GM12801 (cell line): ENCODE data around the gene FBXO10.

ENCODE experiments used
- TF ChIP-seq, protein P1 (sequence below): IDR thresholded peaks from one replicate; pipeline ENCODE4 v1.5.1; 2011; ENCODE audit warnings: control low read depth; ENCODE audit not compliant: insufficient read length; ENCODE audit errors: extremely low read depth

FBXO10 gene

DNA sequence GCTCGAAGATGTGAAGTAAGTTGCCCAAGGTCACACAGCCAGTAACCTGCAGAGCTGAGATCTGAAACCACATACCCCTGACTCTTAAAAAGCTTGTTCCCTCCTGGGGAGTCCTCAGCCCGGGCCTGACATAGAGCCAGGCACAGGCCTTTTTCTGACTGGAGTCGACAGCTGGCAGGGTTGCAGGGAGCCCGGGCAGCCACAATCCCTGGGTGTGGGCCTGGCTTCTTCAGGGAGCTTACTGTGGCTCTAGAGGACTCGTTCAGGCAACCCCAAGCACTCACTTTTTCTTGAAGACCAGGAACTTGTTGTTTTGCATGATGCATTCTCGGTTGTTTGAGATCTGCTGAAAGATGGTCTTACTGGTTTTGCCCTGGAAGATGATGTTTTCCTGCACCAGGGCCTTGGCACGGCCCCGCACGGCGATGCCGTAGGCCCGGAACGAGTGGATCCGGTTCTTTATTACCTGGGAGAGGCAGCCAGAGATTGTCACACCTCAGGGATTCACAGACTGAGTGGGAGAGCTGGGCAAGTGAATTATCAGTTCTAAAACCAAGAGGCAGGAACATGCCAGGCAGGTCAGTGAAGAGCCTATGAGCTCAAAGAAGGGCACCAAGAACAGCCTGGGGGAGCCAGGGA, 60.4 kb downstream of the FBXO10 start:
- TF ChIP-seq, protein P1, sequence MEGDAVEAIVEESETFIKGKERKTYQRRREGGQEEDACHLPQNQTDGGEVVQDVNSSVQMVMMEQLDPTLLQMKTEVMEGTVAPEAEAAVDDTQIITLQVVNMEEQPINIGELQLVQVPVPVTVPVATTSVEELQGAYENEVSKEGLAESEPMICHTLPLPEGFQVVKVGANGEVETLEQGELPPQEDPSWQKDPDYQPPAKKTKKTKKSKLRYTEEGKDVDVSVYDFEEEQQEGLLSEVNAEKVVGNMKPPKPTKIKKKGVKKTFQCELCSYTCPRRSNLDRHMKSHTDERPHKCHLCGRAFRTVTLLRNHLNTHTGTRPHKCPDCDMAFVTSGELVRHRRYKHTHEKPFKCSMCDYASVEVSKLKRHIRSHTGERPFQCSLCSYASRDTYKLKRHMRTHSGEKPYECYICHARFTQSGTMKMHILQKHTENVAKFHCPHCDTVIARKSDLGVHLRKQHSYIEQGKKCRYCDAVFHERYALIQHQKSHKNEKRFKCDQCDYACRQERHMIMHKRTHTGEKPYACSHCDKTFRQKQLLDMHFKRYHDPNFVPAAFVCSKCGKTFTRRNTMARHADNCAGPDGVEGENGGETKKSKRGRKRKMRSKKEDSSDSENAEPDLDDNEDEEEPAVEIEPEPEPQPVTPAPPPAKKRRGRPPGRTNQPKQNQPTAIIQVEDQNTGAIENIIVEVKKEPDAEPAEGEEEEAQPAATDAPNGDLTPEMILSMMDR, result no peak

DNA sequence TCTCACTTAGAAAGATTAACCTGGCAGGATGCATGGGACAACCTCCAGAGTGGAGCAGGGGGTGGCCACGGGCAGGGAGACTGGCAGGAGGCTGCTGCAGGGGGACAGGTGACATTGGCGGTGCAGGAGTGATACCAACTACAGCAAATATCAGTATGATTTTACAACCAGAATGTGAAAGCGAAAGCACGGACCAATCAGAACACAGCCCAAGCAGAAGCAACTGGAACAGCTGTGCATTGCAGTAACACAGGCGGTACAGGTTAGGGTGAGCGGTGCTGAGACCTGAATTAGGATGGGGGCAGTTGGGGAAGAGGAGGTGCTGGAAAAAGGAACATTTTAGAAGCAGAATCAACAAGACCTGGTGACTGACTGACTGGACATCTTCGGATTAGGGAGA, 61.2 kb downstream of the FBXO10 start:
- TF ChIP-seq, protein P1, result no peak

DNA sequence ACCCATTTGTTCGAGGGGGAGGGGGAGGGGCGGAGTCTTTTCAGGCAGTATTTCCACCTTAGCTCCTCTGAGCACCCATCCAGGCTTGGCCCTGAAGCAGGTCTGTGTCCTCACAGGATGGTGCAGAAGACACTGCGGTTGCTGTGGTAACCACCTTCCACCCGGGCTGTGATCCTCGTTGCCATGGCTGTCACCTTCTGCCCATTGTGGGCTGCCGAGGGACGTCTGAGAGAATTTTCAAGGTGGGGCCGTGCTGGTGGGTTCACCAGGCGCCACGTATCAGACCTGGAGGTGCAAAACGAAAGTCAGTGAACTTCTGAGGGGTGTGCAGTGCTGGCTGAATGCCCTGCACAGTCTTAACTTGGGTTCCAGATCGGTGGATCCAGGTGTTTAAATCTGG, 63.7 kb downstream of the FBXO10 start:
- TF ChIP-seq, protein P1, result no peak

DNA sequence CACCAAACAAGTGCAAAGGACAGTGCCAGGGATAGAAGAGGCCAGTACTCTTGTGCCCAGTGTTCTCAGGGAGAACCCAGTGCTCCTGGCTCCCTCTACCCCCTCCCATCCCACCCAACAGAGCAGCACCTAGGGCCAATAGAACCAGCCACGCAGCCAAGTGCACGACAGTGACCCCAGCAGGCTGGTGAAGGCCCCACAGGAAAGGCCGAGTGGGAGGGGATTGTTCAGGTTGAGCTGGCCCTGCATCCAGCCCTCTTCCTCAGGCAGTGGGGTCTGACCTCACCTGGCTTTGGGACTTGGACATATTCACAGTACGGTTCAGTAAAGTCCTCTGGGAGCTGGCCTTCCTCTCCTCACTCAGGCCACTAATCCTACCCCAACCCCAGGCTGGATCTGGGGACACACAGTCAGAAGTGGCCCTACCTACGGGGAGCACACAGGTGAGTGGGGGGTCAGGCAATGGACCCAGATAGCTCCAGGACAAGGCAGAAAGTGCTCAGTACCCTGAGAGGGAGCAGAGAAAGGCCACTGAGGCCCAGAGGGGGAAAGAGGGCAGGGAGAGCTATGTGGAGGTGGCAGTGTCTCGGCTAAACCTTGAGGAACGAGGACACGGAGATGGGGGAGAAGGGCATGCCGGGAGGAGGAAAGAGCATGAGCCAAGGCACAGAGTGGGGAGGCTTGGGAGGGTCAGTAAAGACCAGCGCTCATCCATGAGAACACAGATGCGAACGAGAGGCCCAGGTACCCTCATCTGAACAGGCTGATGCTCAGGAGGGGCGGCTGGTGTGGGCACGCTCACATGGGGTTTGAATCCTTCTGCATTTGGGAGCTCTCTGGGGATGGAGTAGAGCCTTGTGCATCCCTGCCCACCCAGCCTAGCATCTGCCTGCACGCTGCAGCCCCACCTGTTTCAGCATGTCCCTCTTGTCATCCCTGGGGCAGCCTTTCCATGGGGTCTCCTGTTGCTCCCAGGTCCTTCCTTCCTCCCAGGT, 64.9 kb downstream of the FBXO10 start:
- TF ChIP-seq, protein P1, result no peak

DNA sequence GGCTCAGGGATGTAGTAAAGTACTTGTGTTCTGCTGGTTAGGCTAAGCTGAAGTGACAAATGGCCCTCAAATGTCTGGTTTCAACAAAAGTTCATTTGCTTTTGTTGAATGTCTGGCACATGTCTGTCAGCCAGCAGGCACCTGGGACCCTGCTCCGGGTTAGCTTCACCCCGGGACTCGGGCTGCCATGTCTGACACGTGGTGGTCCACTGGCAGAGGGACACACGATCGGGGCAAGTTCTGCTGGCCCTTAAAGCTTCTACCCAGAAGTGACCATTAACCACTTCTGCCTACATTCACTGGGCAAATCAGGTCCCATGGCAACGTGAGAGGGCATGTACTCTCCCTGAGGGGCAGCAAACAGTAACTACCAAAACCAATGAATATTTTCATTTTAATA, 66.6 kb downstream of the FBXO10 start:
- TF ChIP-seq, protein P1, result no peak

DNA sequence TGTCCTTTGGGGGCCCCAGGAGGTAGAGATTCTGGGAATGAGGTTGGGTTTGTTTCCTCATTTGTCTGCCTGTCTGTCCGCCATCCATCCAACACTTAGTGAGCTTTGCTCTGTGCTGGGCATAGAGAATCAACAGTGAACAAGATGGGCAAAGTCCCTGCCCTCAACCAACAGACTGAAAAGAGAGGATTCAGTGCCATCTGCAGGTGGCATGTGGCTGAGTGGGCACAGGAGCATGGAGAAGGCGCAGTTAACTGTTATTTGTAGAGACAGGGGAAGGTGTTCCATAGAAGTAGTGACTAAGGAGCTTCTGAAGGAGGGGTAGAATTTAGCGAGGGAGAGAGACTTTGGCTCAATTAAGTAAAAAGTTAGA, 67.4 kb downstream of the FBXO10 start:
- TF ChIP-seq, protein P1, result no peak

DNA sequence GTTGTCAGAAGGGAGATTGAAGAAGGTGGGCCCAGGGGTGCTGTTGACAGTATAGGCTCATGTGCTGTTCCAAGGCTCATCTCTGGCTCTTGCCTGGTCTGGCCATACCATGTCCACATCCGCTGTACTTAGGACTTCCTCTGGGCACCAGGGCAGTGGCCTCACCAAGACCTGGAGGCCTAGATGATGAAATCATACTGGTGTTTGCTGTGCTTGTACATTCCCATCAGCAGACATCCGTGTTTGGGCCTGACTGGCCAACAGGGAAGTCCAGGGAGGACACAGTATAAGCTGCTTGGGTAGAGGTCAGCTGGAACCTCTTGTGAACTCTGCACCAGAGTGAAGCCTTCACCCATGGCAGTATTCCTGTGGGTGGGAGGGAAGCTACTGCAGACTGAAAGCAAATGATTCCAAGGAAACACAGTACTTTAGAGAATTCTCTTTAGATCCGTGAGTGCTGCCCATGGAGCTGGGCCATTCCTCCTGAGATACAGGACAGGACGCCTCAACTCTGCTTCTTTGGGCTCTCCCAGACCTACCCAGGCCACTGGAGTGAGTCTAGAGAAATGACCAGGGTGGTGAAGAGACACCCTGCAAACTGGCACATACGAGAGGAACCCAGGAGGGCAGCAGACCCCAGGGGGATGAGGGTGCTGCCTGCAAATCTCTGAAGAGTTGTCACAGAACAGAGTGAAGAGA, 67.9 kb downstream of the FBXO10 start:
- TF ChIP-seq, protein P1, result no peak
